HK-2 (cell line): ENCODE measurements around the gene CCR8.
"Not testable (repeated sequence)": the region's sequence is repeated elsewhere in the genome, so short reads cannot be mapped to it uniquely, and the experiment has no call there.

ENCODE experiments used
- DNase-seq: peaks from one replicate; pipeline ENCODE4 v3.0.0-alpha.2; 2018; ENCODE audit not compliant: unreplicated experiment

CCR8 gene

DNA sequence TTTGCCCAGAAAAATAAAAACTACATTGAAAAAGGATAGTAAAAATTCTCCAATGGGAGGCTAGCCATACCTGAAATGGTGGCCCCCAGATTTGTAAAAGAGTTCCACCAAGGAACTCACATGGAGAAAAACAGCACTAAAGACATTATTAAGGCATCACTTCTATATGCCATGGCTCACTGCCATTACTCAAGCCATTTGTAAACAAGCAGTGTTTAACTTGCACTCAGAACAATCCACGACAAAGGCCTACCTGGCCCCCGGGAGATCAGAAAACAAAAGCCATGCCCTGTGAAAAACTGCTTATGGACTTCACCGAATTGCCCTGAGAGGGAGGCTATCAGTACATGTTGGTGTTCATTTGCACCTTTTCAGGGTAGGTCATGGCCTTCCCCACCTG, 19.6 kb downstream of the CCR8 start:
- no peak for DNase-seq

- no peak for DNase-seq
Observed at GRCh38 chr3:39350714-39351113, 21.2 kb downstream of the CCR8 start.

GRCh38 chr3:39351134-39351533, 21.6 kb downstream of the CCR8 start:
- not testable (repeated sequence) for DNase-seq

- not testable (repeated sequence) for DNase-seq
Observed at GRCh38 chr3:39353168-39353927, 23.8 kb downstream of the CCR8 start.

DNA sequence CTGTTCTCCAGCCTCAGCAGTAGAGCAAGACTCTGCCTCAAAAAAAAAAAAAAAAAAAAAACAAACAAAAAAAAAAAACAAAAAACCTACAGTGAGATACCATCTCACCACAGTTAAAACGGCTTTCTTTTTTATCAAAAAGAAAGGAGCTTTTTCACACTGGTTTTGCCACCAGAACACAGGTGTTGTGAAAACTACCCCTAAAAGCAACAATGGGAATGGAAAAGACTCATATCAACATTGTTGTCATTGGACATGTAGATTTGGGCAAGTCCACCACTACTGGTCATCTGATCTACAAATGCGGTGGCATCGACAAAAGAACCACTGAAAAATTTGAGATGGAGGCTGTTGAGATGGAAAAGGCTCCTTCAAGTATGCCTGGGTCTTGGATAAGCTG, 28.8 kb downstream of the CCR8 start:
- no peak for DNase-seq

GRCh38 chr3:39361252-39361927, 31.9 kb downstream of the CCR8 start:
- no peak for DNase-seq

DNA sequence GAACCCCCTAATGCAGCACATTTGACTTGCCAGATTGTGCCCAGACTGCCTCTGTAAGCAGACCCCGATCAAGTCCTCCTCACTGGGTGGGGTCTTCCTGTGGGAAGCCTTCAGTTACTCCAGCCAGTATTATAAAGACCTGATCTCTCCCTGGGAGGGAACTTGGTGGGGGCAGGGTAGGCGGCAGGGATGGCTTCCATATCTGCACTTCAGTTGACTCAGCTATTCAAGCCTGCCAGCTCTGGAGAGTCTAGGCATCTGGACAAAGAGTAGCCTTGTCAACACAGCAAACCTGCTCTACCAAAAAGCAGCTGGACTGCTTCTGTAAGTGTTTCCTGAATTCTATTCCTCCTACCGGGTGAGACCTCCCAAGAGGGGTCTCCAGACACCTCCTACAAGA, 32.7 kb downstream of the CCR8 start:
- DNase-seq, result no peak

DNA sequence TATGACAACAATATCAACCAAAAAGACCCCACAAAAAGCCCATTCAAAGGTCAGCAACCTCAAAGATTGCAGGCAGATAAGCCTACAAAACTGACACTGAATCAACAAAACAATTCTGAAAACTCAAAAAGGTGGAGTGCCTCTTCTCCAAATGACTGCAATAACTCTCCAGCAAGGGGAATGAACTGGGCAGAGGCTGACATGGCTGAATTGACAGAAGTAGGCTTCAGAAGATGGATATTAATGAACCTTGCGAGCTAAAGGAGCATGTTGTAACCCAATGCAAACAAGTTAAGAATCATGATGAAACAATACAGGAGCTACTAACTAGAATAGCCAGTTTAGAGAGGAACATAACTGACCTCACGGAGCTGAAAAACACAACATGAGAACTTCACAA, 33.3 kb downstream of the CCR8 start:
- DNase-seq, result no peak

GRCh38 chr3:39370450-39370849, 40.9 kb downstream of the CCR8 start:
- DNase-seq, result not testable (repeated sequence)

GRCh38 chr3:39372833-39373232, 43.3 kb downstream of the CCR8 start:
- no peak for DNase-seq

- DNase-seq, result no peak
Observed at GRCh38 chr3:39376959-39377634, 47.6 kb downstream of the CCR8 start.

DNA sequence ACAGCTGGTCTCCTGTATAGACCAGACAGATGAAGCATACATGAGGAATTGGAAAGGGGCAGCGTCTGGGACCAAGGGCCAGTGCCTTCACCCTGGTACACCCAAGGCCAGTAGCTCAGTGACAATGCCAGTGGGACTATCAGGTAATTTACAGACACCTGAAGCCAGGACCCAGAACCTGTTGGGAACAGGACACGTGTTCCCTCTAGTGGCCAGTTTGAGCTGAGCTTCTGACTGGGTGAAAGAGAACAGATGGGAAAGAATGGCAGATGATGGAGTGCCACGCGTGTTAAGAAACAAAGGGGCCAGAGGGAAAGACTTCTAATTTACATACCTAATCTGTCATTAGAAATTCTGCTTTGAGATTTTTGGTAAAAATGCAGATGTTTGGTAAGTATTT, 48.6 kb downstream of the CCR8 start:
- DNase-seq, result peak; percentile 15

GRCh38 chr3:39378957-39379777, 49.7 kb downstream of the CCR8 start:
- DNase-seq, result no peak

GRCh38 chr3:39379778-39380155, 50.3 kb downstream of the CCR8 start:
- DNase-seq, result no peak

GRCh38 chr3:39381432-39381831, 51.9 kb downstream of the CCR8 start:
- DNase-seq, result no peak
